HG03565 (cell line): Measurements from ENCODE around the gene RNF130.
A peak's percentile ranks its signal among the peaks of the same experiment; 100 is the strongest.

ENCODE experiments used
- ATAC-seq: cut with Tn5 transposase; IDR thresholded peaks from one replicate; pipeline ENCODE4 v1.9.1; 2021; ENCODE audit warnings: mild to moderate bottlenecking, moderate library complexity; ENCODE audit not compliant: unreplicated experiment

The RNF130 gene

DNA sequence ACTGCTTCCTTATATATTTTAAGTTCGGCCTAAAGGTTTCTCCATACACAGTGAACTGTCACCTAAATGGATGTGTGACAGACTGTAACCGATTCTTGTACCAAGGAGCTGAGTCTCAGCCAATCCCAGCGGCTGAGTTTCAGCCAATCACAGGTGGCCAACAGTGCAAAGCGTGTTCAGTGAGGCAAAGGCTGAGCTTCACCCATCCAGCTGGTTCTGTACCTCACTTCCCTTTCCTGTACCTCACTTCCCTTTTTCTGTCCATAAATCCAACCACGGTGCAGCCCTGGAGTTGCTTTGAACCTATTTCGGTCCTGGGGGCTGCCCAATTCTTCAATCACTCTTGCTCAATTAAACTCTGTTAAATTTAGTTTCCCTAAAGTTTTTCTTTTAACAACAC is 148.1 kb downstream of the RNF130 start:
- ATAC-seq = no peak

DNA sequence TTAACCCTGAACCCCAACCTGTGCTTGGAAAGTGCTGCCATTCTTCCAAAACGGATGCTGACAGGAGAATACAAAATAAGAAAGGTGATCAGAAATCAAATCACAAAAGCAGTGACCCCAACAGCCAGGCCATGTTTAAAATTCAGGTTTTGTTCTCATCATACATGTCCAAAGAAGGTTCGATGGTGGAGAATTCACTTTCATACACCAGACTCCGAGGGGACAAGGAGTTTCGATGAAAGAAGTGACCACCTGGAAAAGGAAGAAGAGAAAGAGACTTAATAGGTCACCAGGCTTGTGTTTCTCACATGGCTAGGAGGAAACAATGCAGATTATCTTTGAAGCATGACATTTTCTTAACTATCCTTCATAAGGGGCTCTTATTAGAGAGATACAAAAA is 151.4 kb downstream of the RNF130 start:
- ATAC-seq = no peak

DNA sequence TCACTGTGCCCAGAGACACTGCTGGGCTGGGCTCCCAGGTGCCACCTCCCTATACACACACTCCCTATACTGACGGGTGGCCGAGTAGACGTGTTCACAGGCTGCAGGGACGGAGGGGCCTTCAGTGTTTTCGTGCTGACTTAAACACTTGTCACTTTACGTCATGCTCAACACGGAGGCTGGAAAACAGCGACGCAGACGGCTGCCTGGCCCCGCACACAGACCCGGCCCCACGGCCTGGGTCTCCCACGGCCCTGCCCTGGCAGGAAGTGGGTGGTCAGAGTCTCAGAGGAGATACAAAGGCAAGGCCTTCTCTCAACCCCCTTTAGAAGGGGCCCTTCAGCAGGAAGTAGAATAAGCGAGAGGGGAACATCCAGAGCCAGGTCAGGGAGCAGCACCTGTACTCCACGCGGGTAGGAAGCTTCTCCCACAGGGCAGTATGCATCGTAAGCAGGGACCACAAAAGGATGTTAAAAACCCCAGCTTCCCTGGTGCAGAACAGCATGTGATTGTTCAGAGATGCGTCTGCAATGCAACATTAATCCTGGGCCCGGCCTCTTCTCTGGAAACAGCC is 152.0 kb downstream of the RNF130 start:
- no peak for ATAC-seq

DNA sequence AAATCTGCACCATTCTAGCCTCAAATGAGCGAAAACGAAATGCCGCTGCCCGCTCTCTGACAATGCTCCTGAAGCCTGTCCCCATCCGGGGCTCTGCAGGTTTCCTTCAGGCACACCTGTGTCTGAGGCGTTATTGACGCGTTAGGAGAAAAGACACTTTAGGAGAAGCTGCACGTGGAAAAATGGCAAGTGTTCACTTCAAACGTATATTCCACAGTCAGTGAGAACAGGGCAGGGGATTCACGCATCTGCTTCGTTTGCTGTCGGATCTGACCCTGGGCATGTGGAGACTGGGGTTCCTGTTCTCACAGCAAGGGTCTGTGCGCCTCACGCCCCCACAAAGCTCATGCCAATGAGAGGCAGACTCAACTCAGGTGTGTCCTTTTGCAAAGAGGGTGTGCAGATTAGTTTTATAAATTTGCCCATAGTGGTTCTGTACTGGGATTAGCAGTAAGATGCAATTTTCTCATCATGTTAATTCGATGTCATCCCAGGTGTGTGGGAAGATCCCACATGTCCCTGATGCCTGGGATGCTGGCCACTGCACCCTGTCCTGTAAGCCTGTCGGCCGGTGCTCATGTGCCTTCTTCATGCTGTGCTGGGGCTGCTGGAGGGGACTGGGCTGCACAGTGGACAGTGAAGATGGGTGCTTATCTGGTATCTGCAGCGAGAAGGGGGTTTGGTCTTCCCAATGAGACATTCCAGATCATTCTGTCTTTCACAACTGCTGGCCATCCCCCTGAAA is 152.6 kb downstream of the RNF130 start:
- no peak for ATAC-seq

DNA sequence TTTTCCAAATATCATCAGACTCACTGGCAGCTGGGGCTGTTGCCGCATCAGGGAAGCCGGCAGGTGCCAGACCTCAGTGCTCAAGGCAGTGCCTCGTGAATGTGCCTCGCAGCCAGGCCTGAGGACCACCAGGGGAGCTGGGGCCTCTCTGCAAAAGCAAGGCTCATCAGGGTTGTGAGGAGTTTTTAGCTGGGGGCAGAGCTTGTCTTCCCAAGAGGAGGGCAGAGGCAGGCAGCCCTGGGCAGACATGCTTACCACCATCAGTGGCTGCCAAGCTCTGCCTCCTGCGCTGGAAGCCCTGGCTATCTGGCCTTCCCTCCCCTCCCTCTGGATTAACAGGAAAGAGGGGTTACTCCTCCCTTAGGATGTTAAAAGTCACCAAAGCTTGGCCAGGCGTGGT is 155.0 kb downstream of the RNF130 start:
- no peak for ATAC-seq

DNA sequence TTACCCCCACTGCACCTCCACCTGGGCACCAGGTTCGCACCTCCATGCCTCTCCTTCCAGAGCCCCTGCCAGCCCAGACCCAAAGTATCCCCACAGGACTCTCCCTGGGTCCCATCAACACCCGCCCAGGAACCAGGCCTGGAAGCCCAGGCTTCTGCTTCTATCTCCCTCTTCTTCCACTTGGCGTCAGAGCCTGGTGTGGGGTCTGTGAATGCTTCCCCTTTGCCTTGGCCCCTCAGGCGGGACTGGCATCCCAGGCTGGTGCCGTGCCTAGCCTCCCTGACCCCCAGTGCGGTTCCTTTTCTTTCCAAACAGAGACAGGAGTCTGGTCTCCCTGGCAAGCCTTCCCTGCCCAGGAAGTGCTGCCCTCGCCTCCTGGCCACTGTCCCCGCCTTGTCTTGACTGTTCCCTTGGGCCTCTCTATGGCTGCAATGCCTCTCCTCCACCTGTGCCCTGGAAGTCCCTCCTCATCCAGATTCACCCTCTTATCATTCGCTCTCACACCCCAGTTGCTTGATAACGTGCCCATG is 156.1 kb downstream of the RNF130 start:
- ATAC-seq = no peak

DNA sequence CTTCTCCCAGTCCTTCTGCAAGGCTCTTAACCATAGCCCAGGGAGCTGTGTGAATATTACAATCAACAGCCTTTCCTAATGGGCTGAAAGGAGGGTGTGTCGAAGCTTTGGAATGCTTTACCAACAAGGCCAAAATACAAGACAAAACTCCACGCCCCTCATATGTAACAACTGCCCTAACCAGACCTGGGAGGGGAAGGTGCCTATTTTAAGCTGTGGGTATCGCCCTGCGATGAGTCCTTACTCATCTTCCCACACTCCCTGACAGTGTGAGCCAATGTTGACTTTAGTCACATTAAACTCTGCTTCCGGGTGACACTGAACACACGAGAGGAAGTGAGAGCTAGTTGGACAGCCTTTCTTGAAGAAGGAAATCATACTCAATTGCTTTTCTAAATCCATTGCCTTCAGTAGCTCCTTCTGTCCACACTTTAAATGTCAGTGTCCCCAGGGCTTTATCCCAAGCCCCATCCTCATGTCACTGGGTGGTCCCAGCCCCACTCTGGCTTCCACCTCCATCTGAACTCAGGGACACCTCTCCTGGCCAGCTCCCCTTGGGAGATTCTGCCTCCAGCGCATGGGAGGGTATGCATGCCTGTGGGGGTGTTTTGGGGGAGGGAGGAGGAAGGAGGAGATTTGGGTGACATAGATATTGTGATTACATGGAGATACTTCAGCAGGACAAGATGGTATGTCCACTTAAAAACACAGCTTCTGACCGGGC is 157.4 kb downstream of the RNF130 start:
- ATAC-seq = no peak

DNA sequence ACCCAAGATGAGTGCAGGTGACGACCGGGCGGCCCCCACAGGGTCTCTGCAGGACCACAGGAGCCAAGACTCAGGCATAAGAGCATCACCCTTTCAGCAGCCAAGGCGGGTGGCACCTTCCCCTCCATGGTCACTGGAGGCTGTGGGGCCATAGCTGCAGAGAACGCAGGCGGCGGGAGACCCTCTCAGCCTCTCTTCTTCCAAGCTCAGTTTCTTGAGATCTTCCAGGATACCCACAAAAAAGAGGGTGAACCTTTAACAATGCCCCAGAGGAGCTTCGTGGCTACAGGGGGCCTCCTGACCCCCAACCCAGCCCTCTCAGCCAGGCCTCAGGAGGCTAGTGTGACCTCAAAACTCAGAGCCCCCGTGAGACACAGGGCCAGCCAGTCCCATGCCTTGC is 158.1 kb downstream of the RNF130 start:
- no peak for ATAC-seq

DNA sequence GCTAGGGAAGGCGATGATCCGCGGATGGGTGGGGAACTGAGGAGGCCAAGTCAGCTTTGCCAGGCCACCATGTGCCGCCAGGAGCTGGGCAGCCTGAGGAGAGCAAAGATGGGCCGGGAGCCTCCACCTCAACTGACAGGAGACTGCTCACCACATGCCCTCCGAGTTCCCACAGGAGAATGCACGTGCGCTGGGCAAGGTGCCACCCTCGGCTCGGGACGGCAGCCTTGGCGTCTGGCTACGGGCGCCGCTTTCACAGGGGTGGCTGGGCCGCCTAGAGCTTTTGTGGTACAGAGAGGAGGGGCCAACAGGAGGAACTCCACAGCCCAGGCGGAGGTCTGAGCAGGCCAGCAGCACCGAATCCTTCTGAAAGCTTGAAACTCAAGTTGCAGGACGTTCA is 158.6 kb downstream of the RNF130 start:
- ATAC-seq = no peak

DNA sequence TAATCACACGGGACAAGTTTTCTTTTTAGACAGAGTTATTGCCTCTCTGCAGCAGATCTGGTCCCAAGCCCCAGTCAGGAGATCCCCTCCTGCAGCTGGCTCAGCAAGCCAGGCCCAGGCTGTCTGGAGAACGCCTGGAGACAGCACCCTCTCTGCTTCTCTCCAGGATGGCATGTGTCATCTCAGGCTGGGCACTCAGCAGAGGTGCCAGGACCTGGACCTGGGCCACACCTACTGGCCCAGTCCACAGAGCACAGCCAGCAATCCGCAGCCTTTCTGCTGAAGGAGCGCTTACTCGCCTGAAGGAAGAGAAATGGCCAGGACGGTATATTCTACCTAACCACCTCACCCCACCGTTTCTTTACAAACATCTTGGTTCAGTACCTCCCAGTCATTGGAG is 159.2 kb downstream of the RNF130 start:
- no peak for ATAC-seq

DNA sequence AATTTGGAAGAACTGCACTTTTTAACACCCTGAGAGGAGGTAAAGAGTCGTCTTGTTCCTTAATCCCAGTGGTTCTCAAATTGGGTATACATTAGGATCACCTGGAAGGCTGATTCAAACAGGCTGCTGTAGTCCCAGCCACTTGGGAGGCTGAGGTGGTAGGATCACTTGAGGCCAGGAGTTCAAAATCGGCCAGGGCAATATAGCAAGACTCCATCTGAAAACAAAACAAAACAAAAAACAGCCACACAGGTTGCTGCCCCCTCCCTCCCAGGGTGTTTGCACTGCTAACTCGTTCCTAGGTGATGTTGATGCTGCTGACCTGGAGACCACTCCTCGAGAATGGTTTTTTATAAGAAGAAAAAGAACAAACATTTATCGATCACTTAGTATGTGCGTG is 162.3 kb downstream of the RNF130 start:
- ATAC-seq = no peak

DNA sequence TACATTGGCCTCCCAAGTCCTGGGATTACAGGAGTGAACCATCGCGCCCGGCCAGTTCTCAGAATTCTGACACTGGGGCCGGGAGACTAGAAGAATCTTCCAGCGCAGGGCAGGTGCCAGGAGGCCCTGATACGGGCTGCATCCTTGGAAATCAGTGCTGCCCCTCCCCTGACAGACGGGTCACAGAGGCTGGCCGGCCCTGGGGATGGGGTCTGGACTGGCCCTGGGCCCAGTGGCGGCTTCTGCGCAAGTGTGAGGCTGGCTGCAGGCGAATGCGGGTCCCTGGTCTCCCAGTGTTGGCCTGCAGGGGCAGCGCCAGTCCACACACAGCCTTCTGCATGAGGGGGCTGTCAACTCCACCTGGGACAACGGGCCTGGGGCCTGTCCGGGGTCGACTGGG is 163.0 kb downstream of the RNF130 start:
- ATAC-seq = no peak

DNA sequence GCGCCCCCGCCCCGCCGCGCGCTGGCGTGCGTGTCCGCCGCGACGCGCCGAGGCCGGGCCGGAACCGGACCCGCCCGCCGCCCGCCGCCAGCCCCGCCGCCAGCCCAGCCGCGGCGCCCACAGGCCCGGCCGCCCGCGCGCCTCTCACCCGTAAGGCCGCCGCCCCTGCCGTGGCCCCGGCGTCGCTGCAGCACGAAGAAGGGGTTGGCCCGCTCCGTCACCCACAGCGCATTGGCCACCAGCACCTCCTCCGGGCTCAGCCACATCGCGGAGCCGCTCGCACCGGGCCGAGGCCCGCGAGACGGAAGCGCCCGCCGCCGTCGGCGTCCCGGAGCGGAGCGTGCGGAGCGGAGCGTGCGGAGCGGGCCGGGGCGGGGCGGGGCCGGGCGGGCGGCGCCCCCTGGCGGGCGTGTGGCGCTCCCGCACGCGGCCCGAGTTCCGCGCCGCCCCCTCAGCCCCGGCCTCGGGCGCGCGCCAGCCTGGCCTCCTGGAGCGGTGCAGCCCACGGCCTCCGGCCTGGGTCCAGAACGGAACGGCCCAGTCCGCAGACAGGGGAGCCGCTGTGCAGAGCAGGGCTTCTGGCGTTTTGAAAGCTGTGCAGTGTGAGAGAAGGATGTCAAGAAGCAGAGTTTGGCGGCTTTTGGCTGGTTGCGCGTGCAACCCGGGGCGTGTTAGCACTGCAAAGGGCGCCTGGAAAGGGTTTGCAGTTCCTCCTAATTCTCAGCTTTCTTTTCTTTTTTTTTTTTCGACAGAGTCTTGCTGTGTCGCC is 163.8 kb downstream of the RNF130 start, which contains the start of gene TBC1D9B:
Gene TBC1D9B, minus strand, starts transcription at position 342 of the 769 bp plus-strand sequence. Its CDS starts 76 bp downstream, at position 266.
- peak; percentile 77 for ATAC-seq

DNA sequence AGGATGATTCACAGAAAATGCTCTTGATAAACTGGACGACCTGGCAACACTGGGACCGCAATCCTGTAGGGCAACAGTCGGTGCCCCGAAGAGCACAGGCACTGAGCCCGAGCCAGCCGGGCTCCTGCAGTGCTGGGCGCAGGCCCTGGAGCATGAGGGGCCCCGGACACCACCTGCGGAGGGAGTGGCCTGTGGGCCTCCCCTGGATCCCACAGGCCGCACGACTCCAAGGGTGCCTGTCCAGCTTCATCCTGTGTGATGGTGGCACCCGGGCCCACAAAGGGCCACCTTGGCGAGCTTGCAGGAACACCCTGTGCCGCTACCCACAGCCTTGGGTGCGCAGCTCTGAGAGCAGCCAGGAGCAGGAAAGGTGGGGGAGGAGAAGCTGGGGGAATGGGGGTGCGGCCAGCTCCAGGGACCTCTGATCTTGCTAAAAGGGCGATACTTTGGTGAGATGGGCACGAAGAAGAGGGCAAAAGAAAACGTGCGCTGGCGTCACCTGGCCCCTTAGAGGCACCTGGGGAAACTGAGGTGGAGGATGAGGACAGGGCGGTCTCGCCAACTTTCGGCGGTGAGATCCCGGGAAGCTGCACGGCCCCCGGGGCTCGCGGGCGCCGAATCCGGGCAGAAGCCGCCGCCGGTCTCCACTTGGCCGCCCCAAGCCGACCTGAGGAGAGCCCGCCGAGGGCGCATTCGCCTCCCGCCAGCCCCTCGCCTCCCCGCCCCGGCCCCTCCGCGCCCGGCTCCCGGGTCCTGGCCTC is 164.6 kb downstream of the RNF130 start:
- no peak for ATAC-seq

DNA sequence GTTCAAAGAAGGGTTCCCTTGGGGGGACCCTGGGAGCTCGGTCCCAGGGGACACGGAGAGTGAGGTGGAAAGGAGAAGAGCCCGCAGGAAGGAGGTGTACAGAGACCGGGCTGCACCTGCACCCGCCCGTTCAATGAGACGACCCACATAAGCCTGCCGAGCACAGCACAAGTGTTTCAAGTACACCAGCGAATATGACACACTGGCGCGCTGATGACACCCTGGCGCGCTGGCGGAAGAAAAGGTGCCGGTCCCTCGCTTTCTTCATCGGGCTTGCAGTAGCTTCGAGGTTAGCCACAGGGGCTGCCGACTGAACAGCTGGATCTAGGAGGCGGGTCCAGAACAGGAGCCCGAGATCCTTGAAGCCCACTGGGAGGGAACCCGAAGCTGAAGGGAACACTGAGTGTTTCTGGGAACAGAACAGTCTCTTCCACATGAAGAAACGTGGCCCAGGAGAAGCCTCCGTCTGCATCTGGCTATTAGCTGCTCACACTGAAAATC is 165.2 kb downstream of the RNF130 start:
- no peak for ATAC-seq

DNA sequence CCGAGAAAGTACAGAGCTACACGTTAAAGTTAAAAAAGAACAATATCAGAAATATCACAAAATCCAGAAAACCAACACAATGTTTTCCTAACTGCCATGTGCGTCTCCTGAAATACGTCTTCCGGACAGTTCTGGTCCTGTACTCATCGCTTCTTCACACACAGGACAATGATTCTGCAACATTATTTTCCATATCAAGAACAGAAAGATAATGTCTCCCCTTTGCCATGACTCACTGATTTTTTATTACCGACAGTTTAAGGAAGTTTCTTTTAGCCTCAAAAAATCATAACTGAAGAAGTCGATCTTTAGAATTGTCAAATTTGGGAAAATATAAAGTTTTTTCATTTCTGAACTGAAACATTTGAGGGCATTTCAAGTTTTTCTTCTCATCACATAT is 166.4 kb downstream of the RNF130 start:
- ATAC-seq = no peak
